Ectodermal cell (in vitro differentiated cells): Measurements from ENCODE around the gene DGKE.

Experiments used
- H3K27ac ChIP-seq: 2 replicates; pipeline ENCODE4 v1.7.0; 2013; ENCODE audit warnings: mild to moderate bottlenecking, low read depth, low read length; ENCODE audit not compliant: insufficient read depth, poor library complexity, severe bottlenecking
- H3K27me3 ChIP-seq: 2 replicates; pipeline ENCODE4 v1.7.0; 2013; ENCODE audit warnings: mild to moderate bottlenecking, low read length; ENCODE audit not compliant: insufficient read depth, control insufficient read depth, poor library complexity, severe bottlenecking
- H3K36me3 ChIP-seq: one replicate; pipeline ENCODE4 v1.7.0; 2013; ENCODE audit warnings: low read length; ENCODE audit not compliant: control insufficient read depth, insufficient read depth
- H3K4me1 ChIP-seq: one replicate; pipeline ENCODE4 v1.7.0; 2013; ENCODE audit warnings: low read length; ENCODE audit not compliant: control insufficient read depth, insufficient read depth
- H3K4me3 ChIP-seq: 2 replicates; pipeline ENCODE4 v1.7.0; 2013; ENCODE audit warnings: low read depth, low read length, control low read depth; ENCODE audit not compliant: insufficient read depth
- H3K9me3 ChIP-seq: 2 replicates; pipeline ENCODE4 v1.7.0; 2013; ENCODE audit warnings: mild to moderate bottlenecking, low read length, moderate library complexity; ENCODE audit not compliant: control insufficient read depth
- WGBS, 2 experiments: methylation state at CpG; one replicate each; pipeline ENCODE4 v1.1.7; 2013; ENCODE audit warnings: missing lambda C conversion rate in 2 of 2; 5-methylcytosine and 5-hydroxymethylcytosine counted together

Gene DGKE

DNA sequence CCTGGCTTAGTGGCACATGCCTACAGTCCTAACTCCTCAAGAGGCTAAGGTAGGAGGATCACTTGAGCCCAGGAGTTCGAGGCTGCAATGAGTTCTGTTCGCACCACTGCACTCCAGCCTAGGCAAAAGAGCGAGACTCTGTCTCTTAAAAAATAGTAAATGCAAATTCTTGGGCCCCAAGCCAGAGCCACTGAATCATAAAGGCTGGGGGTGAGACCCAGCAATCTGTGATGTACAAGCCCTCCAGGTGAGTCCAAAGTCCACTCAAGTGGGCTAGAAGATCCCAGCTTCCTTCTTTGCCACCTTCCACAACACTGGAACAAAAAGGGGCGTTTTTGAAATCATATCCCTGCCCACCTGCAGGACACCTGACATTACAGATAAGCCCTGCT lies 63.0 kb downstream of the DGKE start:
- no peak overlapping the region for H3K27ac ChIP-seq
- H3K4me1 ChIP-seq, result peaks cover 9% of the 10 kb centered on the region
- peaks cover 5% of the 10 kb centered on the region for H3K36me3 ChIP-seq
- H3K9me3 ChIP-seq, result no peaks in the 10 kb centered on the region
- no peak overlapping the region for H3K4me3 ChIP-seq
- no peaks in the 10 kb centered on the region for H3K27me3 ChIP-seq
- WGBS, 2 experiments, result 92 to 95% methylated on average over 4 of the region's 4 CpGs

DNA sequence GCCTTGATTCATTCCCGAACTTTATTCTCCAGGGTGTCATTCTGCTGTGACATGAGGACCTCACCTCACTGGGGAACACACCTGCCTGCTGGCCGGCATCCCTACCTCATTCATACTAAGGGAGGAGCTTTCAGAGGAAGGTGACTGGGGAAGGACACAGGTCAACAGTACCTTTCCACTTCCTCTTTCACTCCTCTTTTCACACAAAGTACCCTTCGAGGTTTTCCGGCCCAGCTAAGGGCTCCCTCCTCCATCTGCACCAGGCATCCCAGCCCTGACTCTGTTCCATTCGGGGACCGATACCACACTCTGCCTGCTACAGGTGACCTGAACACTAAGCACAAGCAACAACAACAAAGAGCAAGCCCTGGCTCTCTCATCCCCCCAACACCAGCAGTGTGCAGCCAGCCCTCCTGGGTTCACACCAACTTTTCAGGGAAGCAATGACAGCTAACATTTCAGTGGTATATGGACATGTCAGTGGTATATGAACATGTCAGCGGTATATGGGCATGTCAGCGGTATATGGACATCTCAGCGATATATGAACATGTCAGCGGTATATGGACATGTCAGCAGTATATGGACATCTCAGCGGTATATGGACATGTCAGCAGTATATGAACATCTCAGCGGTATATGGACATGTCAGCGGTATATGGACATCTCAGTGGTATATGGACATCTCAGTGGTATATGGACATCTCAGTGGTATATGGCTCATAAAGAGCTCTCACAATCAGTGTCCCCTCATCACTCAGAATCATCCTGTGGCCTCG lies 63.9 kb downstream of the DGKE start:
- peaks cover 5% of the 10 kb centered on the region for H3K36me3 ChIP-seq

DNA sequence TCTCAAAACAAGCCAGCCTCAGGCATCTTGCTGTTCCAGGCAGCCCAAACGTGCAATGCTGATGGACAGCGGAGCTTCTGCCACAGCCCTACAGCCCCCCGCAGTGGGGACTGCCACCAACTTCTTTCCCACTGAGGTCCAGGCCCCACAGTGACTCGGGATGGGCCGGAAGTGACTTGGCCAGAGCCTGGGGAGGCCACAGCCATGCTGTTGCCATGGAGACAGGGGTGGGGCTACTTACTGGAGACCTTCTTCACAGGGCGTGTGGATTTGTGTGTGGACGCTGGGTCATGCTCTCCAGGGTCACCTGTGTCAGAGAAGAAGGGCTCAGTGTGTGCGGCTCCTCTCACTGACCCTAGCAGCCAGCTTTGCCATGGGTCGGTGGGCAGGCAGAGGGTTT lies 64.9 kb downstream of the DGKE start:
- Histone ChIP-seq H3K4me1 (peaks cover 9% of the 10 kb centered on the region), H3K4me3 (no peak overlapping the region), H3K27ac (no peak overlapping the region), H3K9me3 (no peaks in the 10 kb centered on the region), H3K27me3 (no peaks in the 10 kb centered on the region), H3K36me3 (no peaks in the 10 kb centered on the region)
- 80 to 82% methylated on average over 9 of the region's 9 CpGs for WGBS, 2 experiments

More for the DNA sequence above, 63.9 kb downstream of the DGKE start:
- 93 to 94% methylated on average over 14 of the region's 14 CpGs for WGBS, 2 experiments
- no peaks in the 10 kb centered on the region for H3K27me3 ChIP-seq
- H3K9me3 ChIP-seq, result no peaks in the 10 kb centered on the region
- no peak overlapping the region for H3K27ac ChIP-seq
- H3K4me3 ChIP-seq, result no peak overlapping the region
- peaks cover 9% of the 10 kb centered on the region for H3K4me1 ChIP-seq

DNA sequence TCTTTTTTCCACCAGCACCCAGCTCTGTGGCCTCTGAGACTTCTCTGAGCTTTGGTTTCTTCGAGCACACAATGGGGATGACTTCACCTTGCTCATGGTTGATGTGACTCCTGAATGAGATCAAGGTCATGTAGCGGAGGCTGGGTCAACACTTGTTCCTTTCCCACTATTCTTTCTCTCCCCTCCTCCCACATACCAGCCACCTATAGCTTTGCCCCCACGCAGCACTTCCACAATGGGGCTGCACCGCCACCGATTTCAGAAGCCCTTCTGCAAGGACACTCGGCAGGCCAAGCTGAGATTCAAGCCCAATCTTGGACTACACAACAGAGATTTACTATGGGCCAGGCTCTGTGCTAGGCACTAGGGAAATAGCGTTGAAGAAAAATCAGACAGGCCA lies 65.5 kb downstream of the DGKE start:
- Histone ChIP-seq H3K4me1 (peaks cover 9% of the 10 kb centered on the region), H3K36me3 (peaks cover 5% of the 10 kb centered on the region), H3K27me3 (no peaks in the 10 kb centered on the region), H3K27ac (no peak overlapping the region), H3K4me3 (no peak overlapping the region), H3K9me3 (no peaks in the 10 kb centered on the region)
- WGBS, 2 experiments, result 93 to 95% methylated on average over 7 of the region's 7 CpGs

DNA sequence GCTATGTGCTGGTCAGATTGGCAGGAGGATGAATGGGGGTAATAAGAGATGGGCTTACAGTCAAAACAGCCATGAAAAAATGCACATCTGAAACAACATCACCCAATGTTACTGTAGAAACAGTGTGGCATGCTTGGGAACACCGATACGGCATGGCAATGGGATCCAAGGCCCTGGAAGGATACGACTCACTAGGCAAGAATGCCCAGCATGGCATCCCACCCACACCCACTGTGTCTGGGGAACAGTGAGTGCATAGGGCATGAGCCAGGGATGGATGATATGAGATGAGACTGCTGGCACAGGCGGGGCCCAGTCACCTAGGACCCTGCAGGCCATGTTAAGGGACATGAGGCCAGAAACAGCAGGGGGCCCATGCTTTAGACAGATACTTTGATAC lies 68.4 kb downstream of the DGKE start:
- Histone ChIP-seq H3K36me3 (peaks cover 5% of the 10 kb centered on the region), H3K27ac (no peak overlapping the region), H3K4me3 (no peak overlapping the region), H3K9me3 (no peaks in the 10 kb centered on the region), H3K4me1 (no peaks in the 10 kb centered on the region), H3K27me3 (no peaks in the 10 kb centered on the region)
- WGBS, 2 experiments, result 86 to 98% methylated on average over 4 of the region's 4 CpGs

DNA sequence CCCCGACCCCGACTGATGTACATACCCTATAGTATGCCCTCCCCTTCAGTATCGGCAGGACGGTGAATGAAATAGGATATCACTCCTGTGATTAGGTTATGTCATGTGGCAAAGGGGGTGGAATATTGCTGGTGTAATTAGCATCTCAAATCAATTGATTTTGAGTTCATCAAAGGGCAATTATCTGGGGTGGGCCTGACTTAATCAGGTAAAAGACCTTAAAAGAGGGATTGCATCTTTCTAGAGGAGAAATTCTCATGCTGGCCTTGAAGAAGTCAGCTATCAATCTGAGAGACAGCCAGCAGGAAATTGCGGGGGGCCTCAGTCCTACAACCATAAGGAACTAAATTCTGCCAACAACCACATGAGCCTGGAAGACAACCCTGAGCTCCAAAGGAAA lies 69.6 kb downstream of the DGKE start:
- Histone ChIP-seq H3K27ac (no peak overlapping the region), H3K9me3 (no peaks in the 10 kb centered on the region), H3K4me1 (no peaks in the 10 kb centered on the region), H3K27me3 (no peaks in the 10 kb centered on the region), H3K4me3 (no peak overlapping the region), H3K36me3 (peaks cover 5% of the 10 kb centered on the region)
- 95 to 99% methylated on average over 5 of the region's 5 CpGs for WGBS, 2 experiments

DNA sequence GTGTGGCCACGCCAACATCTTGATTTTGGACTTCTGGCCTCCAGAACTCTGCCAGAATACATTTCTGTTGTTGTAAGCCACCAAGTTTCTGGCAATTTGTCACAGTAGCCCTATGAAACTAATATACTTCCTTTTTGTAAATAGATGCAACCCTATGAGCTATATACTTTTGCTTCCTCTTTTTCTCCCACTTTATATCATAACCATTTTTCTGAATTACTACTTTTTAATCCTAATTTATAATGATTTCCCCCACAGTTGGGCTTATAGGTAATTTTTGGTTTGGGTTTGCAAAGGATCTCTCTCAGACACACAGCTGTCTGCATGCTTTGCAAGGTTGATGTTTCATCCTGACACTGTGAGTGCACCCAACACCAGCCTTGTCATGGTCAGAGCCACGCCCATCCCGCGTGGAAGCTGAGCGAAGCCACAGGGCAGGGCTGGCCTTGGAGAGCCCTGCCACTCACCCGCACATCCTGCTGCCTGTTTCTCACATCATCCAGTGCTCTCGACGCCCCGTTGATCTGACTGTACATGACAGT lies 74.1 kb downstream of the DGKE start:
- H3K36me3 ChIP-seq, result peaks cover 5% of the 10 kb centered on the region
- no peak overlapping the region for H3K4me3 ChIP-seq
- peaks cover 9% of the 10 kb centered on the region for H3K27me3 ChIP-seq
- WGBS, 2 experiments, result 90 to 91% methylated on average over 9 of the region's 9 CpGs
- no peaks in the 10 kb centered on the region for H3K9me3 ChIP-seq
- no peak overlapping the region for H3K27ac ChIP-seq
- no peaks in the 10 kb centered on the region for H3K4me1 ChIP-seq

DNA sequence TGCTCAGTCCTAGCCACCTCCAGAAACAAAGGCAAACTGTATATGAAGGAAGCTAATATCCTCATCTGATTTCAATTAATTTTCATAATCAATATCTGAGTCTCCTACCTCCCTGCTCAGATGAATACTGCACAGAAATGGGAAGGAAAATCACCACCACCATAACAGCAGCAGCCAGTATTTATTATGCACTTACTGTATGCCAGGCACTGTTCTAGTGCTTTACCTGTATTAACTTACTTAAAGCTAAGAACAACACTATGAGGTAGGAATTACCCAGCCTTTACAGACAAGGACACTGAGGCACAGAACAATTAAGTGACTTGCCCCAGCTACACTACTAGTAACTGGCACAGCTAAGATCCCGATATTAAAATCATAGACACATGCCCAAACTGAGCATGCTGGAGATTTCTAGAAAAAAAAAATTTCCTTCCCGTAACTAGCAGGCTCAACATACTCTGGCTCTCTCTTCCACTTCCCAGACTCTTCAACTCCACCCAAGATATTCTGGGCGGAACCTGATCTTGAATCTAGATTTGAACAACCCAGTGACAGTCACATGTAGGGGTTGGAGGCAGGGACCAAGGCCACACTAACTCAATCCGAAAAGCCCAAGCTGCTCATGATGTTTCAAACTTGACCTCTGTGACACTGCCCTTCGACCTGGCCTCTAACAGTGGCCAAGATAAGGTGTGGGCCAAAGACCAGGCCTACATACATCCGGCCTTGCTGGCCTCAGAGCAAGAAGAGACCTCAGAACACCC lies 76.0 kb downstream of the DGKE start:
- WGBS, 2 experiments, result 93 to 96% methylated on average over 6 of the region's 6 CpGs
- H3K27ac ChIP-seq, result no peak overlapping the region
- peaks cover 3% of the 10 kb centered on the region for H3K4me1 ChIP-seq
- no peaks in the 10 kb centered on the region for H3K9me3 ChIP-seq
- H3K4me3 ChIP-seq, result no peak overlapping the region
- no peaks in the 10 kb centered on the region for H3K36me3 ChIP-seq
- H3K27me3 ChIP-seq, result peaks cover 27% of the 10 kb centered on the region

DNA sequence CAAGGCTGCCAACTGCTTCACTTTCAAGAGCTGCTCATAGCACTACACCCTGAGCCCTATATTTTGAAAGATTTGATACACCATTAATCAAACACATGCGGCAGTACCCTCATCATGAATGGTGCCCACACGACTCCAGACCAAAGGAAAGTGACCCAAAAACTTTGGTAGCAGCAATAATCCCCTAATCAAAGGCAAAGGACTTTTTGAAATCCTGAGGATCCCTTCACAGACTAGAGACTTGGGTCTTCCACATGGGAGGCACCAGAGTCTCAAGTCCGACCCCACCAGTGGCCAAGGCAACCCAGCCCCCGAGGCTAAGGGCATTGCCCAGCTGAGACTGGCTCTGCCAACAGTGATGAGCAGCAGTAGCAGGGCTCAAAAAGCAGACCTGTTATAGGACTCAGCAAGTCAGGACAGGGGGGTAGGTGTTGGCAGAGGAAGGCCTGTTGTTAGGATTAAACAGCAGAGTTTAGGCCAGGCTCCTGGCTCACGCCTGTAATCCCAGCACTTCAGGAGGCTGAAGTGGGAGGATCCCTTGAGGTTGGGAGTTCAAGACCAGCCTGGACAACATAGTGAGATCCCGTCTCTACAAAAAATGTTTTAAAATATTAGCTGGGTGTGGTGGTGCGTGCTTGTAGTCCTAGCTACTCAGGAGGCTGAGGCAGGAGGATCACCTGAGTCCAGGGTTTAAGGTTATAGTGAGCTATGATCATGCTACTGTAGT lies 76.7 kb downstream of the DGKE start:
- peaks cover 6% of the 10 kb centered on the region for H3K4me1 ChIP-seq
- WGBS, 2 experiments, result 78 to 81% methylated on average over 7 of the region's 7 CpGs
- H3K36me3 ChIP-seq, result no peaks in the 10 kb centered on the region
- H3K27ac ChIP-seq, result no peak overlapping the region
- no peak overlapping the region for H3K4me3 ChIP-seq
- no peaks in the 10 kb centered on the region for H3K9me3 ChIP-seq
- peaks cover 35% of the 10 kb centered on the region for H3K27me3 ChIP-seq
